HEK293 (cell line): ENCODE measurements around the gene CITED4.

ENCODE experiments used
- CTCF ChIA-PET: fragments of 350-600 bp; formaldehyde crosslinking; extraction: SDS; loops from one replicate; lab custom pipeline; 2021; ENCODE audit warnings: antibody characterized with exemption; lab: Yijun Ruan, JAX
- POLR2A ChIA-PET: fragments of 300-600 bp; formaldehyde crosslinking; extraction: SDS; loops from one replicate; lab custom pipeline; 2020; ENCODE audit warnings: antibody characterized with exemption, inconsistent platforms; lab: Yijun Ruan, JAX
- H3K27ac ChIP-seq: fragments of 200-500 bp; sonication (Bioruptor generic); 2 replicates; pipeline ENCODE4 v1.5.1; 2014; ENCODE audit warnings: low read depth, low read length, control low read depth, inconsistent platforms; ENCODE audit errors: extremely low read depth
- H3K36me3 ChIP-seq, 2 experiments: fragments of 200-500 bp in 1 of 2; sonication (Bioruptor generic) in 1 of 2; 1 replicate in 1 of 2; 2 replicates in 1 of 2; pipeline ENCODE4 v1.5.1; 2014 to 2017; ENCODE audit warnings: inconsistent platforms in 2 of 2, low read length in 2 of 2; ENCODE audit not compliant: control insufficient read depth in 2 of 2, insufficient read depth in 1 of 2
- H3K4me1 ChIP-seq: fragments of 200-500 bp; sonication (Bioruptor generic); 2 replicates; pipeline ENCODE4 v1.5.1; 2014; ENCODE audit warnings: mild to moderate bottlenecking, low read length, inconsistent platforms; ENCODE audit not compliant: control insufficient read depth, insufficient read depth
- H3K4me3 ChIP-seq: 2 replicates; pipeline ENCODE4 v1.5.1; 2011; ENCODE audit warnings: low read depth, mild to moderate bottlenecking, control low read depth, low read length, moderate library complexity
- H3K9me3 ChIP-seq: fragments of 200-500 bp; sonication (Bioruptor generic); 2 replicates; pipeline ENCODE4 v1.5.1; 2014; ENCODE audit warnings: low read depth, low read length, inconsistent platforms; ENCODE audit not compliant: control insufficient read depth, insufficient read depth
- EGR2 ChIP-seq: fragments of 450-650 bp; formaldehyde crosslinking; IDR thresholded peaks from 2 replicates; pipeline ENCODE4 v1.5.1; 2016; ENCODE audit warnings: low read depth, missing biosample characterization, missing genetic modification characterization
- OVOL3 ChIP-seq: fragments of 450-650 bp; formaldehyde crosslinking; IDR thresholded peaks from 2 replicates; pipeline ENCODE4 v1.5.1; 2016; ENCODE audit warnings: missing biosample characterization, missing genetic modification characterization
- ZFP41 ChIP-seq: fragments of 450-650 bp; formaldehyde crosslinking; IDR thresholded peaks from 2 replicates; pipeline ENCODE4 v1.5.1; 2016; ENCODE audit warnings: missing biosample characterization, missing genetic modification characterization, borderline replicate concordance
- ZIC2 ChIP-seq: fragments of 450-650 bp; formaldehyde crosslinking; IDR thresholded peaks from 2 replicates; pipeline ENCODE4 v1.5.1; 2016; ENCODE audit warnings: missing biosample characterization, missing genetic modification characterization
- ZNF112 ChIP-seq: fragments of 450-650 bp; formaldehyde crosslinking; IDR thresholded peaks from 2 replicates; pipeline ENCODE4 v1.5.0; 2017; ENCODE audit warnings: missing biosample characterization, missing genetic modification characterization
- ZNF114 ChIP-seq: fragments of 450-650 bp; formaldehyde crosslinking; IDR thresholded peaks from 2 replicates; pipeline ENCODE4 v1.5.0; 2017; ENCODE audit warnings: missing biosample characterization, missing genetic modification characterization
- ZNF155 ChIP-seq: fragments of 450-650 bp; formaldehyde crosslinking; IDR thresholded peaks from 2 replicates; pipeline ENCODE4 v1.5.1; 2016; ENCODE audit warnings: missing biosample characterization, missing genetic modification characterization
- ZNF169 ChIP-seq: fragments of 450-650 bp; formaldehyde crosslinking; IDR thresholded peaks from 2 replicates; pipeline ENCODE4 v1.5.1; 2016; ENCODE audit warnings: missing biosample characterization, missing genetic modification characterization
- ZNF174 ChIP-seq: fragments of 450-650 bp; formaldehyde crosslinking; IDR thresholded peaks from 2 replicates; pipeline ENCODE4 v1.5.0; 2017; ENCODE audit warnings: missing biosample characterization, mild to moderate bottlenecking, missing genetic modification characterization
- ZNF19 ChIP-seq: fragments of 450-650 bp; formaldehyde crosslinking; IDR thresholded peaks from 2 replicates; pipeline ENCODE4; 2016; ENCODE audit warnings: missing biosample characterization, missing genetic modification characterization, low read depth
- ZNF214 ChIP-seq: fragments of 450-650 bp; formaldehyde crosslinking; IDR thresholded peaks from 2 replicates; pipeline ENCODE4 v1.5.1; 2017; ENCODE audit warnings: missing biosample characterization, mild to moderate bottlenecking, missing genetic modification characterization, borderline replicate concordance
- ZNF350 ChIP-seq: fragments of 450-650 bp; formaldehyde crosslinking; IDR thresholded peaks from 2 replicates; pipeline ENCODE4 v1.5.0; 2017; ENCODE audit warnings: missing biosample characterization, mild to moderate bottlenecking, missing genetic modification characterization
- ZNF416 ChIP-seq: fragments of 450-650 bp; formaldehyde crosslinking; IDR thresholded peaks from 2 replicates; pipeline ENCODE4 v1.5.1; 2016; ENCODE audit warnings: missing biosample characterization, missing genetic modification characterization
- ZNF433 ChIP-seq: fragments of 450-650 bp; formaldehyde crosslinking; IDR thresholded peaks from 2 replicates; pipeline ENCODE4 v1.5.1; 2016; ENCODE audit warnings: missing biosample characterization, missing genetic modification characterization, low read depth
- ZNF449 ChIP-seq: fragments of 450-650 bp; formaldehyde crosslinking; IDR thresholded peaks from 2 replicates; pipeline ENCODE4 v1.5.1; 2017; ENCODE audit warnings: missing biosample characterization, mild to moderate bottlenecking, missing genetic modification characterization, moderate library complexity
- ZNF473 ChIP-seq: fragments of 450-650 bp; formaldehyde crosslinking; IDR thresholded peaks from 2 replicates; pipeline ENCODE4 v1.5.1; 2017; ENCODE audit warnings: missing biosample characterization, missing genetic modification characterization
- ZNF629 ChIP-seq: fragments of 450-650 bp; formaldehyde crosslinking; IDR thresholded peaks from 2 replicates; pipeline ENCODE4 v1.5.1; 2017; ENCODE audit warnings: missing biosample characterization, missing genetic modification characterization
- ZNF677 ChIP-seq: fragments of 450-650 bp; IDR thresholded peaks from 2 replicates; pipeline ENCODE4 v1.5.0; 2018; ENCODE audit warnings: missing biosample characterization, mild to moderate bottlenecking, missing genetic modification characterization, moderate library complexity
- ZNF768 ChIP-seq: fragments of 450-650 bp; formaldehyde crosslinking; IDR thresholded peaks from 2 replicates; pipeline ENCODE4 v1.5.1; 2018; ENCODE audit warnings: missing biosample characterization, mild to moderate bottlenecking, missing genetic modification characterization
- ZNF830 ChIP-seq: fragments of 450-650 bp; IDR thresholded peaks from 2 replicates; pipeline ENCODE4 v1.5.0; 2018; ENCODE audit warnings: missing biosample characterization, missing genetic modification characterization, low read depth, mild to moderate bottlenecking, moderate library complexity

The CITED4 gene

DNA sequence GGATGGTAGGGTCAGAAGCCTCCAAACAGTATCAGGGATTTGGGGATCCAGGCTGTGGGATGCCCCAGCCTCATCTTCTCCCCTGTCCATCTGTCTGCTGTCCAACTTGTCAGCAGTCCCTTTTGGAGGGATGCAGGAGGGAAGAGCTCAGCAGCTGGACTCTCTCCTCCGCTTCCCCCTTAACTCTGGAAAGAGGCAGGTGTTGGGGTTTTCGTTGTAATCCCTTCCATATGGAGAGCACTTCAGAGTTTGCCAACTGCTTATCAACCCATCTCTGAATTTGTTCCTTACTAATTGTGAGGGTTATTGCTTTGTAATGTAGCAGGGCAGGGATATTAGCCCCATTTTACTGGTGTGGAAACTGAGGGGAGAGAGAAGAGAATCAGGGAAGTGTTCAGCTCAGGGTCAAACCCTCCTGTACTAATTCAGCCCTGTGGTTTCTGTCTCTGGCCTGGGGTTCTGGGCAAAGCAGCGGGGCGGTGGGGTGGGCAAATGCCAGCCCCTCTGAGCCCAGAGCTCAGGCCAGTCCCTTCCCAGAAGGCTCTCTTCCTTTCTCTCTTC is 3.2 kb downstream of the CITED4 start:
- H3K4me1 ChIP-seq = no peaks in the 10 kb centered on the region
- H3K4me3 ChIP-seq = no peak overlapping the region
- no peaks in the 10 kb centered on the region for H3K36me3 ChIP-seq
- no peak for TF ChIP-seq ZNF416 (tag by site-specific recombination)
- no peak for TF ChIP-seq EGR2 (tag by site-specific recombination)
- no peak for TF ChIP-seq ZNF830 (tag by site-specific recombination)
- no peak for TF ChIP-seq ZNF677 (tag by site-specific recombination)
- no peak for TF ChIP-seq ZNF629 (tag by site-specific recombination)
- TF ChIP-seq ZFP41 (tag by site-specific recombination) = no peak
- TF ChIP-seq ZNF155 (tag by site-specific recombination) = no peak
- no peak for TF ChIP-seq ZNF449
- no peak for TF ChIP-seq ZNF112
- no peak for TF ChIP-seq ZNF114 (tag by site-specific recombination)
- no peak for TF ChIP-seq ZNF433 (tag by site-specific recombination)
- TF ChIP-seq ZNF350 = no peak
- TF ChIP-seq ZNF768 (tag by site-specific recombination) = no peak
- no peak for TF ChIP-seq ZNF473 (tag by site-specific recombination)
- TF ChIP-seq ZNF169 (tag by site-specific recombination) = no peak
- no peak for TF ChIP-seq OVOL3 (tag by site-specific recombination)
- no peak for TF ChIP-seq ZNF214 (tag by site-specific recombination)
- no peak for TF ChIP-seq ZNF174
- TF ChIP-seq, all 188 proteins: peak for 0
- Histone ChIP-seq H3K9me3 (no peaks in the 10 kb centered on the region), H3K27ac (no peak overlapping the region)
- POLR2A ChIA-PET = no interaction called here
- CTCF ChIA-PET = interaction anchor here (1.6 to 17.3 kb wide), 2 partner anchors 9 to 89 kb away, joined by 11 to 415 read pairs; no protein-coding TSS in a partner anchor

DNA sequence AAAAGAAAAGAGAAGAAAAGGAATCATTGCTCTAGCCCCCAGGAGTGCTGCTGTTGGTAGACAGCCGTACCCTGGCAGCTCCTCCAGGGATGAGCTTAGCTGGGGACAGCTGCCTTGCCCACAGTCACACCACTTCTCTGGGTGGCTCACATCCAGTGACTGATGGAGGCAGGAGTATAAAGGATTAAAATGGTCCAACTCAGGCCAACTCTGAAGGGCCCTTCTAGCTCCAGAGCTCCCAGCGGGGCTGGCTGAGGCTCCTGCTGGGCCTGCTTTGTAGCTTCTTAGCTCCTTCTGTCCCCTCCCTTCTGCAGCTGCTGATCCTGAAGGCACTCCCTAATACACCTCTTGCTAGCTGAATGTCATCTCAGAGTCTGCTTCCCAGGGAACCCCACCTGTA is 4.4 kb downstream of the CITED4 start:
- Histone ChIP-seq H3K9me3 (no peaks in the 10 kb centered on the region), H3K36me3 (no peaks in the 10 kb centered on the region), H3K27ac (no peak overlapping the region), H3K4me3 (no peak overlapping the region), H3K4me1 (no peaks in the 10 kb centered on the region)
- TF ChIP-seq ZNF19 (tag by site-specific recombination) (no peak), ZNF449 (0 out of 2 replicates have a peak, but pooled peaks have one; percentile 22), ZIC2 (tag by site-specific recombination) (0 out of 2 replicates have a peak, but pooled peaks have one; percentile 18)
- ChIA-PET CTCF (interaction anchor here (0.6 to 17.3 kb wide), 4 partner anchors 34 to 706 kb away, joined by 3 to 415 read pairs (median 4); no protein-coding TSS in a partner anchor), POLR2A (no interaction called here)
